H54 (cell line): ENCODE data around the gene ABHD8.

Source experiments
- DNase-seq: peaks from one replicate; pipeline ENCODE4 v3.0.0; 2011; ENCODE audit warnings: low spot score, mixed read lengths; ENCODE audit not compliant: insufficient read length
- FAIRE-seq: peaks from 3 replicates; lab custom pipeline; 2011; peaks lifted over from hg19 to GRCh38; lab: Jason Lieb, UNC
- POLR2A ChIP-seq: IDR thresholded peaks from 2 replicates; pipeline ENCODE4 v1.6.1; 2011; ENCODE audit warnings: low read depth, mild to moderate bottlenecking, low read length

ABHD8 gene, protein sequence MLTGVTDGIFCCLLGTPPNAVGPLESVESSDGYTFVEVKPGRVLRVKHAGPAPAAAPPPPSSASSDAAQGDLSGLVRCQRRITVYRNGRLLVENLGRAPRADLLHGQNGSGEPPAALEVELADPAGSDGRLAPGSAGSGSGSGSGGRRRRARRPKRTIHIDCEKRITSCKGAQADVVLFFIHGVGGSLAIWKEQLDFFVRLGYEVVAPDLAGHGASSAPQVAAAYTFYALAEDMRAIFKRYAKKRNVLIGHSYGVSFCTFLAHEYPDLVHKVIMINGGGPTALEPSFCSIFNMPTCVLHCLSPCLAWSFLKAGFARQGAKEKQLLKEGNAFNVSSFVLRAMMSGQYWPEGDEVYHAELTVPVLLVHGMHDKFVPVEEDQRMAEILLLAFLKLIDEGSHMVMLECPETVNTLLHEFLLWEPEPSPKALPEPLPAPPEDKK

DNA sequence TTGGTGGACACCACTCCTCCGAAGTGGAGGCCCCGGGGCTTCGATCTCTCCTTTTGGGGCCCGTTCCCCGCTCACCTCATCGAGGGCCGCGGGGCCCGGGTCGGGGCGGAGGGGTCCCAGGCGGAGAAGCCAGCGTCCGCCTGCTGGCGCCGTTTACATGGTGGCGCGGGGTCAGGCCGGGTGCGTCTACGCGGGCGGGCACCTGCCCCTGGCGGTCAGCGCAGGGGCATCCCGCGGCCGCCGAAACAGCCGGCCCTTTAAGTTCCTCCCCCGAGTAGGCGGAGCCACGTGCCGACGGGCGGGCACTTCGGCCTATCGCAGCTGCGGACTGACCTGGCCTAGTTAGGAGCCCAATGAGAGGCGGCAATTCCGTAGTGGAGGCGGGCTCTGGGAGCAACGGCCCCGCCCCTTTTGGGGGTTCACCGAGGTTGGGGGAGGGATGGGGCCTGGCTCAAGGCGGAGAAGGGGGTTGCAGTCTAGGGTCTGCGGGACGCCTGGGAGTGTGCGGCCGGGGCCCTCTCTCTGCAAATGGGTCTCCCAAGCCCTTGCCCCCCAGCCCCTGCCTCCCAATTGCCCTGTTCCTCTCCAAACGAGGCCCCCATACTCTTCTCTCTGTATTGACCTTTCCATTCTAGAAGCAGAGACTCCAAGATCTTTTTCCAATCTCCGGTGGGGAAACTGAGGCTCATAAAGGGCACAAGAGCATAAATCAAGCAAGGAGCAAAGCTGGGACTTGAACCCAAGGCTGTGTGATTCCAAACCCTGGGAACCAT is at the start of gene ABHD8:
ABHD8 (minus strand) TSS at position 259 of the 773 bp plus-strand sequence. CDS start 1,809 bp downstream, outside the sequence.
- DNase-seq (peak; percentile 92), FAIRE-seq (peak; percentile 86)
- TF ChIP-seq POLR2A, result 0 out of 2 replicates have a peak, but pooled peaks have one; percentile 47

GRCh38 chr19:17352608-17353280 is 49.5 kb upstream of the ABHD8 start:
- no peak for TF ChIP-seq POLR2A
- no peak for FAIRE-seq
- DNase-seq, result no peak

- TF ChIP-seq POLR2A, result no peak
- DNase-seq, result no peak
- no peak for FAIRE-seq
Observed at GRCh38 chr19:17351815-17352435, 48.7 kb upstream of the ABHD8 start.

DNA sequence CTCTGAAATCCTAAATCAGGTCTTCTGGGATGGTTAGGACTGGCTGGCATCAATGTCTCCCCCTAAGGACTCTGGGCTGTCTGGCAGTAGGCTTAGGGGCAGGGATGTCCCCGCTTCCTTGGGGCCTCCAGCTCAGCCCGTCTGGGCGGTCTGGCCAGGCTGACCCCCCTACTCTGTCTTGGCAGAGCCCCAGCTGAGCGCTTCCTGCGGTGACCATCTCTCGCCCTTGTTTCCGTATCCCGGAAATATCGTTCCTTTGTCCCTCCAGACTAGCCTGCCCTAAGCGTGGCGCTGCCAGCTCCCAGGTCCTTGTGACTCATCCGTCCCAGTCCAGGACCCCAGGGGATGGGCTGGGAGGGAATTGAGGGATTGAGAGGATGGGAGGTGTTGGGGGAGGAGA is 45.5 kb upstream of the ABHD8 start:
- no peak for FAIRE-seq
- 0 out of 2 replicates have a peak, but pooled peaks have one; percentile 13 for TF ChIP-seq POLR2A
- DNase-seq, result no peak

DNA sequence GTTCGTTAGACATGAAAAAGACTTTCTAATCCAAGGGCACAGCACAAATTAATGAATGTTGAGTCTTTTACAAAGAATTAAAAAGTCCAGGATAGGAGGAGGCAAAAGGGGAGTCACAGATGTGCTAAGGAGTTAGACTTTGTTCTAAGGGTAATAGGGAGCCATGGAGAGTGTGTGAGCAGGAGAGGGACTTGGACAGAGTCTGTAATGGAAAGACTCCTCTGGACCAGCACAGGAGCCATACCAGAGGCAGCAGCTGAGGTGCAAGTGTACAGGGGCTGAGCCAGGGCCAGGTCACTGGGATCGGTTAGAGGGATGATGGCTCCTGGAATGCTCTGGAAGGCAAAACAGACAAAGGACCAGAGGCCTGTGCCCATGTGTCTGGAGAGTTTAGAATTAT is 44.7 kb upstream of the ABHD8 start:
- no peak for TF ChIP-seq POLR2A
- DNase-seq (no peak), FAIRE-seq (no peak)

- no peak for TF ChIP-seq POLR2A
- DNase-seq (no peak), FAIRE-seq (no peak)
Observed at GRCh38 chr19:17347361-17347760, 44.1 kb upstream of the ABHD8 start.

DNA sequence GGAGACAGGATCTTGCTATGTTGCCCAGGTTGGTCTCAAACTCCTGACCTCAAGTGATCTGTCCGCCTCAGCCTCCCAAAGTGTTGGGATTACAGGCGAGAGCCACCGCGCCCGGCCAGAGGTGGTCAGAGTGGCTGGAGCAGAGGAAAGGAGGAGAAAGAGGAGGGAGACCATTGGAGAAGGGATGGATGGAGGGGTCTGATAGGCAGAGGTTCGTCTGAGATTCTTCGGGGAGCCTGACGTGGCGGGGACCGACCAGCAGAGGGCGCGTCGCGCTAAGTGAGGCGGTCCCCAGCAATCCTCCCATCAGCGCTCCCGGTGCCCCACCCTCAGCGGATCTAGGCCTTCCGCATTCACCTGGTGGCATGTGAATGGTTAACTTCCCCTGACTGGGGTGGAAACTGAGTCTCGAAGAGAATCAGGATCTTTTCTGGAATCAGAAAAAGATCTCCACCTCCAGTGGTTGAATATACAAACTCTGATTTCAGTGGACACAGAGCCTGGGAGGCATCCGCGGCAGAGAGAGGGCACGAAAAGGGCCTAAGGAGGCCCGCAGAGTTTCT is 43.0 kb upstream of the ABHD8 start:
- no peak for DNase-seq
- TF ChIP-seq POLR2A, result no peak
- no peak for FAIRE-seq

- DNase-seq, result no peak
- FAIRE-seq, result no peak
- no peak for TF ChIP-seq POLR2A
Observed at GRCh38 chr19:17341845-17342244, 38.6 kb upstream of the ABHD8 start.

DNA sequence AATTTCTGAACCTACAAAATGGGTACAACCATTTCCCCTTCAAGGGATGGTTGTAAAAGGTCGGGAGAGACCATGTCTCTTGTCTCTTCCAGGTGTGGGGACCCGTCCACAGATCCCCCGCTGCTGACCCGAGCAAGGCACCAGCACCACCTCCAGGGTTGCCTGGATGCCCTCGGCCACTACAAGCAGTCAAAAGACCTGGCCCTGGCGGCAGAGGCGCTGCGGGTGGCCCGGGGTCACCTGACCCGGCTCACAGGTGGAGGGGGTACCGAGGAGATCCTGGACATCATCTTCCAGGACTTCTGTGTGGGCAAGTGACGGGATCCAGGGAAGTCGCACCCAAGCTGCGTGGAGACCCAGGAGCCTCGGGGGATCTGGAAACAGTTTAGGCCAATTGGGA is 38.2 kb upstream of the ABHD8 start:
- DNase-seq (no peak), FAIRE-seq (no peak)
- TF ChIP-seq POLR2A, result no peak

DNA sequence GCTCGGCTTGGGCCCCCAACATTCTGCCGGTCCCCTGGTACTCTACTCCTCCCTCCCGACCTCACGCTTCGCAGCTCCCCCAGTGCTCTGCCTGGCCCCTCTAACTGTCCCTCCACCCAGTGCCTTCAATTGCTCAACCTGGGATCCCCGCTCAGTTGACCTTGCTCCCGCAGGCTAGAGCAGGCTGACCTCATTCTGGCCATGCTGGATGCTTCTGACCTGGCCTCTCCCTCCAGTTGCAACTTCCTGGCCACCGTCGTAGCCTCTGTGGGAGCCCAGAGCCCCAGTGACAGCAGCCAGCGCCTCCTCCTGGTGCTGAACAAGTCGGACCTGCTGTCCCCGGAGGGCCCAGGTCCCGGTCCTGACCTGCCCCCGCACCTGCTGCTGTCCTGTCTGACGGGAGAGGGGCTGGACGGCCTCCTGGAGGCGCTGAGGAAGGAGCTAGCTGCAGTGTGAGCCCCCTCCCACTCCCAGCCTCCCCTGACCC is 37.7 kb upstream of the ABHD8 start:
- no peak for DNase-seq
- no peak for TF ChIP-seq POLR2A
- FAIRE-seq, result no peak

- no peak for DNase-seq
- TF ChIP-seq POLR2A, result no peak
- FAIRE-seq, result no peak
Observed at GRCh38 chr19:17340302-17340870, 37.2 kb upstream of the ABHD8 start.

DNA sequence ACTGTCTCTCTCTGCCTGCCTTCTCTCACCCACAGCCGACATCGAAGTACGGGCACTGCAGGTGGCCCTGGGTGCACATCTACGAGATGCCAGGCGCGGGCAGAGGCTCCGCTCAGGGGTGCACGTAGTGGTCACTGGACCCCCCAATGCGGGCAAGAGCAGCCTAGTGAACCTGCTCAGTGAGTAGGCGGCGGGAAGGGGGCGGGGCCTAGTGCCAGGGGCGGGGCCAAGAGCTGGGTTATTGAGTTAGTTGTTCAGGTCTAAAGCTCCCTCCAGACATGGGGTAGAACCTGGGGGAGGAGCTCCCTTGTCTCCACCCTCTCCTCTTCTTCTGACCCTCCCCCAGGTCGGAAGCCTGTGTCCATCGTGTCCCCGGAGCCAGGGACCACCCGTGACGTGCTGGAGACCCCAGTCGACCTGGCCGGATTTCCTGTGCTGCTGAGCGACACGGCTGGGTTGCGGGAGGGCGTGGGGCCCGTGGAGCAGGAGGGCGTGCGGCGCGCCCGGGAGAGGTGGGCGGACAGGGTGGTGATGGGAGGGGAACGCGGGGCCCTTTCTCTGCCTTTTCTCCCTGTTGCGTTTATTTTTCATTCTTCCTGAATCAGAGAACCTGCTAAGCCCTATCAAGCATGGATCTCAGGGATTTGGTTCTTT is 36.0 kb upstream of the ABHD8 start:
- DNase-seq (no peak), FAIRE-seq (no peak)

More for the DNA sequence above, 36.0 kb upstream of the ABHD8 start:
- no peak for TF ChIP-seq POLR2A
